GM19099 (cell line): ENCODE data around the gene SEC11C.

Experiments used
- POLR2A ChIP-seq: IDR thresholded peaks from 3 replicates; pipeline ENCODE4 v1.6.1; 2011; ENCODE audit warnings: low read depth; ENCODE audit not compliant: insufficient read length; ENCODE audit errors: extremely low read depth

The SEC11C gene

GRCh38 chr18:59140302-59140885 lies 710 bp downstream of the SEC11C start:
- no peak for TF ChIP-seq POLR2A

GRCh38 chr18:59141294-59142068 lies 1.8 kb downstream of the SEC11C start:
- TF ChIP-seq POLR2A: no peak

GRCh38 chr18:59142274-59142673 lies 2.6 kb downstream of the SEC11C start:
- no peak for TF ChIP-seq POLR2A

- no peak for TF ChIP-seq POLR2A
Observed at GRCh38 chr18:59143441-59143840, 3.8 kb downstream of the SEC11C start.

- no peak for TF ChIP-seq POLR2A
Observed at GRCh38 chr18:59144483-59144882, 4.8 kb downstream of the SEC11C start.

GRCh38 chr18:59145055-59145454 lies 5.4 kb downstream of the SEC11C start:
- no peak for TF ChIP-seq POLR2A

GRCh38 chr18:59148192-59148591 lies 8.5 kb downstream of the SEC11C start:
- no peak for TF ChIP-seq POLR2A

GRCh38 chr18:59149007-59149406 lies 9.3 kb downstream of the SEC11C start:
- TF ChIP-seq POLR2A: no peak

- TF ChIP-seq POLR2A: no peak
Observed at GRCh38 chr18:59149416-59149815, 9.7 kb downstream of the SEC11C start.

- TF ChIP-seq POLR2A: no peak
Observed at GRCh38 chr18:59150236-59150635, 10.6 kb downstream of the SEC11C start.

GRCh38 chr18:59155153-59155552 lies 15.5 kb downstream of the SEC11C start:
- no peak for TF ChIP-seq POLR2A

- no peak for TF ChIP-seq POLR2A
Observed at GRCh38 chr18:59156316-59156715, 16.6 kb downstream of the SEC11C start.

- no peak for TF ChIP-seq POLR2A
Observed at GRCh38 chr18:59159265-59159664, 19.6 kb downstream of the SEC11C start.

- no peak for TF ChIP-seq POLR2A
Observed at GRCh38 chr18:59159986-59160385, 20.3 kb downstream of the SEC11C start.

- TF ChIP-seq POLR2A: no peak
Observed at GRCh38 chr18:59172664-59173249, 33.1 kb downstream of the SEC11C start.

GRCh38 chr18:59177485-59177884 lies 37.8 kb downstream of the SEC11C start:
- no peak for TF ChIP-seq POLR2A
